Smooth muscle cell (in vitro differentiated cells): Measurements from ENCODE around the gene CLCN2. TPM values are rescaled to one million over a fixed set of nuclear protein-coding genes. Genes with fewer than 3 reads are reported as not detected.
A peak's percentile ranks its signal among the peaks of the same experiment; 100 is the strongest.

ENCODE experiments used
- DNase-seq: peaks from one replicate; lab custom pipeline; 2025; ENCODE audit not compliant: unreplicated experiment; lab: John Stamatoyannopoulos, UW
- H2AFZ ChIP-seq: fragments of 200-600 bp; sonication (generic); 2 replicates; pipeline ENCODE4 v1.6.0; 2016; ENCODE audit warnings: antibody characterized with exemption, low read depth, mild to moderate bottlenecking
- H3F3A ChIP-seq: fragments of 200-600 bp; sonication (generic); 2 replicates; pipeline ENCODE4 v1.6.0; 2017; ENCODE audit warnings: antibody characterized with exemption, low read depth
- H3K27ac ChIP-seq: fragments of 200-600 bp; sonication (generic); 2 replicates; pipeline ENCODE4 v1.5.1; 2016; ENCODE audit warnings: low read depth, mild to moderate bottlenecking
- H3K27me3 ChIP-seq: fragments of 200-600 bp; sonication (generic); 2 replicates; pipeline ENCODE4 v1.6.1; 2016; ENCODE audit warnings: low read depth, mild to moderate bottlenecking
- H3K36me3 ChIP-seq: fragments of 200-600 bp; sonication (generic); 2 replicates; pipeline ENCODE4 v1.5.1; 2016; ENCODE audit warnings: low read depth
- H3K4me1 ChIP-seq: fragments of 200-600 bp; sonication (generic); 2 replicates; pipeline ENCODE4 v1.5.1; 2016; ENCODE audit warnings: low read depth
- H3K4me2 ChIP-seq: fragments of 200-600 bp; sonication (generic); 2 replicates; pipeline ENCODE4 v1.6.0; 2016; ENCODE audit warnings: mild to moderate bottlenecking
- H3K4me3 ChIP-seq: fragments of 200-600 bp; sonication (generic); 2 replicates; pipeline ENCODE4 v1.5.1; 2016; ENCODE audit warnings: mild to moderate bottlenecking
- H3K79me2 ChIP-seq: fragments of 200-600 bp; sonication (generic); 2 replicates; pipeline ENCODE4 v1.6.0; 2016; ENCODE audit warnings: low read depth, mild to moderate bottlenecking
- H3K9ac ChIP-seq: fragments of 200-600 bp; sonication (generic); 2 replicates; pipeline ENCODE4 v1.6.0; 2016; ENCODE audit warnings: low read depth
- H3K9me3 ChIP-seq: fragments of 200-600 bp; sonication (generic); replicated peaks from 2 replicates; pipeline ENCODE4 v1.5.1; 2016; ENCODE audit warnings: low read depth
- H4K20me1 ChIP-seq: fragments of 200-600 bp; sonication (generic); 2 replicates; pipeline ENCODE4 v1.6.0; 2016; ENCODE audit warnings: low read depth
- WGBS: methylation state at CpG from one replicate; pipeline ENCODE4 v1.1.7; 2016; ENCODE audit warnings: low lambda C conversion rate; 5-methylcytosine and 5-hydroxymethylcytosine counted together
- polyA plus RNA-seq: library from polyadenylated mRNA; unstranded; fragments of >200 nt; fragmentation: Nextera tagmentation; extraction: Ambion mirVana; gene quantifications from 2 replicates; pipeline ENCODE4 v1.2.1, GENCODE V29; 2016
- total RNA-seq: library from RNA; depleted of rRNA; stranded (reverse); fragments of >200 nt; gene quantifications from 2 replicates; pipeline ENCODE4 v1.2.3, GENCODE V29; 2014
- TF ChIP-seq, protein P1 (sequence below): fragments of 200-600 bp; sonication (generic); IDR thresholded peaks from 2 replicates; pipeline ENCODE4 v1.5.1; 2017; ENCODE audit warnings: borderline replicate concordance, mild to moderate bottlenecking, antibody characterized with exemption; ENCODE audit not compliant: insufficient read depth, poor library complexity, severe bottlenecking

The CLCN2 gene
- total and polyA plus RNA-seq, 2 experiments from 2014 or later, result 4.1 to 4.5 TPM

- no peak overlapping the region for H3K27ac ChIP-seq
- H3K9me3 ChIP-seq, result no peaks in the 10 kb centered on the region
- peaks cover 3% of the 10 kb centered on the region for H3K36me3 ChIP-seq
- H3K79me2 ChIP-seq, result no peaks in the 10 kb centered on the region
- H3K4me1 ChIP-seq, result no peaks in the 10 kb centered on the region
- TF ChIP-seq, protein P1, sequence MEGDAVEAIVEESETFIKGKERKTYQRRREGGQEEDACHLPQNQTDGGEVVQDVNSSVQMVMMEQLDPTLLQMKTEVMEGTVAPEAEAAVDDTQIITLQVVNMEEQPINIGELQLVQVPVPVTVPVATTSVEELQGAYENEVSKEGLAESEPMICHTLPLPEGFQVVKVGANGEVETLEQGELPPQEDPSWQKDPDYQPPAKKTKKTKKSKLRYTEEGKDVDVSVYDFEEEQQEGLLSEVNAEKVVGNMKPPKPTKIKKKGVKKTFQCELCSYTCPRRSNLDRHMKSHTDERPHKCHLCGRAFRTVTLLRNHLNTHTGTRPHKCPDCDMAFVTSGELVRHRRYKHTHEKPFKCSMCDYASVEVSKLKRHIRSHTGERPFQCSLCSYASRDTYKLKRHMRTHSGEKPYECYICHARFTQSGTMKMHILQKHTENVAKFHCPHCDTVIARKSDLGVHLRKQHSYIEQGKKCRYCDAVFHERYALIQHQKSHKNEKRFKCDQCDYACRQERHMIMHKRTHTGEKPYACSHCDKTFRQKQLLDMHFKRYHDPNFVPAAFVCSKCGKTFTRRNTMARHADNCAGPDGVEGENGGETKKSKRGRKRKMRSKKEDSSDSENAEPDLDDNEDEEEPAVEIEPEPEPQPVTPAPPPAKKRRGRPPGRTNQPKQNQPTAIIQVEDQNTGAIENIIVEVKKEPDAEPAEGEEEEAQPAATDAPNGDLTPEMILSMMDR, result peak; percentile 95
- peak; percentile 14 for DNase-seq
- peaks cover 6% of the 10 kb centered on the region for H3F3A ChIP-seq
- H3K9ac ChIP-seq, result no peak overlapping the region
- WGBS, result 54% methylated on average over 5 of the region's 5 CpGs
- H2AFZ ChIP-seq, result no peak overlapping the region
- no peak overlapping the region for H3K4me3 ChIP-seq
- H3K27me3 ChIP-seq, result no peaks in the 10 kb centered on the region
- no peak overlapping the region for H3K4me2 ChIP-seq
- H4K20me1 ChIP-seq, result peaks cover 3% of the 10 kb centered on the region
These were observed 10.2 kb upstream of the CLCN2 start for GRCh38 chr3:184371570-184372018.

DNA sequence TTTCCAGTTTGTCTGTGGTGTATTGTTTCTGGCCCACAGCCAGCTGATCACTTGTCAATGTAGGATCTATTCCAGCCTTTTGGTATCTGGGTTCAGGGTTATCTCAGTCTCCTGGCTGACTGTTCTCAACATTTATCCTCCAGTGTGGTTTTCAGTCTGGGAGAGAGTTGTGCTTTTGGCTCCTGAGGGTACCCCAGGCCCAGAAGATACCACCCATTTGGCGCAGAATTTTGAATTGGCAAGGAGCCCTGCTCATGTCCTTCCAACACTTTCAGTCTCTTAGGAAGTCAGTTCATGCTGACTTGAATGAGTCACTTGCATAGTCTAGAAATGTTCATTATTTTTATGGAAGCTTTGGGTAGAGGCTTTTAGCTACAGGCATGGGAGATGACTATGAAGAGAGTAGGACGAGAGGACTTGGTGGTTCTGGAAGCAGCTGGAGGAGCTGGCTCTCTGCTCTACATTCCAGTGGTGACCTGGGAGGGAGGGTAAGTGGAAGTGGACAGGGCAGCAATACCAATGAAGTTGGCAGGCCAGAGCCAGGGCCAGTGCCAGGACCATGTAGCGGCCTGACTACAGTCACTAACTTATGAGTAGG is 7.3 kb upstream of the CLCN2 start:
- no peak for DNase-seq
- TF ChIP-seq, protein P1, result no peak
- Histone ChIP-seq H3K27ac (no peak overlapping the region), H3K79me2 (peaks cover 15% of the 10 kb centered on the region), H3K9ac (no peak overlapping the region), H3K27me3 (no peaks in the 10 kb centered on the region), H3F3A (peaks cover 11% of the 10 kb centered on the region), H3K9me3 (no peaks in the 10 kb centered on the region), H3K4me2 (no peak overlapping the region), H3K4me3 (no peak overlapping the region), H2AFZ (no peak overlapping the region), H3K4me1 (peaks cover 6% of the 10 kb centered on the region), H4K20me1 (peaks cover 13% of the 10 kb centered on the region), H3K36me3 (peaks cover 7% of the 10 kb centered on the region)
- WGBS, result 88% methylated on average over 3 of the region's 3 CpGs

GRCh38 chr3:184368116-184368515 is 6.7 kb upstream of the CLCN2 start:
- no peaks in the 10 kb centered on the region for H3K9me3 ChIP-seq
- peaks cover 13% of the 10 kb centered on the region for H4K20me1 ChIP-seq
- no peak overlapping the region for H3K27ac ChIP-seq
- peaks cover 11% of the 10 kb centered on the region for H3F3A ChIP-seq
- H3K4me1 ChIP-seq, result peaks cover 7% of the 10 kb centered on the region
- no peak overlapping the region for H2AFZ ChIP-seq
- H3K9ac ChIP-seq, result no peak overlapping the region
- no peak overlapping the region for H3K4me3 ChIP-seq
- TF ChIP-seq, protein P1, result no peak
- no peaks in the 10 kb centered on the region for H3K27me3 ChIP-seq
- H3K4me2 ChIP-seq, result no peak overlapping the region
- DNase-seq, result no peak
- H3K79me2 ChIP-seq, result peaks cover 18% of the 10 kb centered on the region
- 99% methylated on average over 9 of the region's 9 CpGs for WGBS
- H3K36me3 ChIP-seq, result peaks cover 7% of the 10 kb centered on the region
